ENCODE measurements around the gene ROBO1.

Gene ROBO1

DNA sequence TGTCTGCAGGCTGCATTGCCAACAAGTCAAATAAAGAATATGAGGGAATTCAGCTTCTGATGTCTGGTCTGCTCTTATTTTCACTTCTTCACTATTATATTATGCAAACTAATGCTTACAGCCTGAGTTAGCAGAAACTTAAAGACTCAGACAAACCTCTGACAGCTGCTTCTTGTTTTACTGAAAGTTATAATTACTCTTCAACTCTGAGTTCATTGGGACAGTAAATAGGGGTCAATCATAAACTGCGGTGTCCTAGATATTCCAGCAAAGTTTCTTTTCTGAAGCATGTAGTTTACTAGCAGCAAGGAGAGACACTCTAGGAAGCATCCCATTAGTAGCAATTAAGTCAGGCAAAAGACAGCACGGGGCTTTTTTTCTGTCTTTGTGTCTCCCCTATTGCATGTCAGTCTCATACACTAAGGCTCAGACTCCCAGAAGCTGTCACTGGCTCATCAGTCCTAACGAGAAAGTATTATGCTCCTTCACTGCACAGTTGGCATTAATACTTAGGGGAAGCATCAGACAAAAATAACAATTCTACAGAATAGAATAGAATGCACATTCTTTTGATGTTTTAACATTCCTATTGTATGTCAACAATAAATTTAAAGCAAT lies 1060.8 kb downstream of the ROBO1 start:
- POLR2A ChIA-PET (ENCODE audit: low non-redundant PET) = no interaction called here
- CTCF ChIA-PET = no interaction called here
- no peak overlapping the region for H3K27ac ChIP-seq

DNA sequence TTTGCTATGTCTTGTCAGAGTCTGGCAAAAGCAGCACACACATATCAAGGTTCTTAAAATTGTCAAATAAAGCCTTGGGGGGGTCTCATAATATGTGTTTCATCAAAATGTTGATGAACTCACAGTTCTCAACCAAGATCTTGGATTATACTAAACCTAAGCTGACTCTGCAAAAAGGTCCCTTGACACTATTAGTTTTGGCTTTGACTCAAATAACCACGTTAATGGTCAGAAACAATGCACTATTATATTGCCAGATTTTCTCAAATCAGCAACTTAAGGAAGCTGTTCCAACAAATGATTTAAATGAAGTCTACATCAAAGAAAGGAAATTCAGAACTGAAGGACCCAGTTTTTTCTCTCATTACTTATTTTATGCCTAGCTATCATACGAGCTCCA lies 1063.9 kb downstream of the ROBO1 start:
- ChIA-PET POLR2A (ENCODE audit: low non-redundant PET) (no interaction called here), CTCF (no interaction called here)
- H3K27ac ChIP-seq = no peak overlapping the region
- TF ChIP-seq, protein P1, sequence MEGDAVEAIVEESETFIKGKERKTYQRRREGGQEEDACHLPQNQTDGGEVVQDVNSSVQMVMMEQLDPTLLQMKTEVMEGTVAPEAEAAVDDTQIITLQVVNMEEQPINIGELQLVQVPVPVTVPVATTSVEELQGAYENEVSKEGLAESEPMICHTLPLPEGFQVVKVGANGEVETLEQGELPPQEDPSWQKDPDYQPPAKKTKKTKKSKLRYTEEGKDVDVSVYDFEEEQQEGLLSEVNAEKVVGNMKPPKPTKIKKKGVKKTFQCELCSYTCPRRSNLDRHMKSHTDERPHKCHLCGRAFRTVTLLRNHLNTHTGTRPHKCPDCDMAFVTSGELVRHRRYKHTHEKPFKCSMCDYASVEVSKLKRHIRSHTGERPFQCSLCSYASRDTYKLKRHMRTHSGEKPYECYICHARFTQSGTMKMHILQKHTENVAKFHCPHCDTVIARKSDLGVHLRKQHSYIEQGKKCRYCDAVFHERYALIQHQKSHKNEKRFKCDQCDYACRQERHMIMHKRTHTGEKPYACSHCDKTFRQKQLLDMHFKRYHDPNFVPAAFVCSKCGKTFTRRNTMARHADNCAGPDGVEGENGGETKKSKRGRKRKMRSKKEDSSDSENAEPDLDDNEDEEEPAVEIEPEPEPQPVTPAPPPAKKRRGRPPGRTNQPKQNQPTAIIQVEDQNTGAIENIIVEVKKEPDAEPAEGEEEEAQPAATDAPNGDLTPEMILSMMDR (conservative IDR thresholded peaks at IDR 0.05; ENCODE audit: low read depth) = no peak
- no peak for DNase-seq (ENCODE audit: low spot score)

More for the DNA sequence above, 1060.8 kb downstream of the ROBO1 start:
- TF ChIP-seq, protein P1 (conservative IDR thresholded peaks at IDR 0.05; ENCODE audit: low read depth) = no peak
- no peak for DNase-seq (ENCODE audit: low spot score)

DNA sequence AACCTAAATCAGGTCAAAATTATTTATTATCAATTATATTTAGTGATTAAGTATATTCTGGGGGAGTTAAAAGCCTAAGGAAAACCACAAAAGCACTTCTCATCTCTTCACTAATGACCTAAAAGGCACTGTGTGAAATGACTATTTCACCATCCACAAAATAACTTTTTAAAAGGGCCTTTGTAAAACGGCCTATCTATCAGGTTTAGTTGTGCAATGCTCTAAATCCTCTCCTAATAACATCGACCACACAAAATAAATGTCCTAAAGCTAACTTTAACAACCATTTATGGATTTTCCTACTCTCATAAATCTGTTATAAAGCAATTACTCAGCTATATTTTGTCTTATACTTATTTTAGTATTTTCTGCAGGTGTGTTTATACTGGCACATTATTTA lies 1066.3 kb downstream of the ROBO1 start:
- POLR2A ChIA-PET (ENCODE audit: low non-redundant PET) = no interaction called here
- DNase-seq (ENCODE audit: low spot score) = no peak
- CTCF ChIA-PET = no interaction called here
- TF ChIP-seq, protein P1 (conservative IDR thresholded peaks at IDR 0.05; ENCODE audit: low read depth) = no peak
- no peak overlapping the region for H3K27ac ChIP-seq

DNA sequence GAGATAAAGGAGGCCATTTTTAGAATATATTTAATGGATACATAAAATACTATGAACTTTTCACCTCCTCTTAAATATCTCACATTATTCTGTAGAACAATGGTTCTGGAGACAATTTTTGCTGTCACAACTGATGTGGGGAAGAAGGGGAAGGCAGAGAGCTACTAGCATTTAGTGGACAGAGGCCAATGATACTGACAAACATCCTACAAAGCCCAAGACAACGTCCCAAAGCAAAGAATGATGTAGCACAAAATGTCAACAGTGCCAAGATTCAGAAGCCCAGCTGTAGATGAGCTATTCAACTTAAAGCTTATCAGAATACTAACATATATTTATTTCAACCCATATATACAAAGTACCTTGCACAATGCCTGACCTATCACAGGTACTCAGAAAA lies 1069.4 kb downstream of the ROBO1 start:
- POLR2A ChIA-PET (ENCODE audit: low non-redundant PET) = no interaction called here
- H3K27ac ChIP-seq = no peak overlapping the region
- CTCF ChIA-PET = no interaction called here
- no peak for DNase-seq (ENCODE audit: low spot score)
- TF ChIP-seq, protein P1 (conservative IDR thresholded peaks at IDR 0.05; ENCODE audit: low read depth) = no peak

DNA sequence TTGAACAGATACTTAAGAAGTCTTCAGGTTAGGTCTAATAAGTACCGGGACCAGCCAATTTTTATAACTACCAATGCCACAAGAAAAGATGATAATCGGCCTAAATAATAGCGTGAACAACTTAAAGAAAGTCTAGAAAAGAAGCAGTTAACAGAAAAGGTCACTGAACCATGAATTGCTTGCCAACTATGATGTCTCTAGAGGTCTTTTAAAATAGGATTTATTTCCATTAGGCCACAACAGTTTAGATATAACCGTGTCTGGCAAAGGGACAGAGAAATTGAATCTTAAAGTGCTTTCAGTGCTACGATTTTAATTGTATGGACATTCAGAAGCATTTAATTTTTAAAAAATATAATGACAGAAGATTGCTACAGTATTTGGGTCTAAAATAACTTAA lies 1070.4 kb downstream of the ROBO1 start:
- ChIA-PET CTCF (no interaction called here), POLR2A (ENCODE audit: low non-redundant PET) (no interaction called here)
- no peak for DNase-seq (ENCODE audit: low spot score)
- H3K27ac ChIP-seq = no peak overlapping the region
- TF ChIP-seq, protein P1 (conservative IDR thresholded peaks at IDR 0.05; ENCODE audit: low read depth) = no peak

DNA sequence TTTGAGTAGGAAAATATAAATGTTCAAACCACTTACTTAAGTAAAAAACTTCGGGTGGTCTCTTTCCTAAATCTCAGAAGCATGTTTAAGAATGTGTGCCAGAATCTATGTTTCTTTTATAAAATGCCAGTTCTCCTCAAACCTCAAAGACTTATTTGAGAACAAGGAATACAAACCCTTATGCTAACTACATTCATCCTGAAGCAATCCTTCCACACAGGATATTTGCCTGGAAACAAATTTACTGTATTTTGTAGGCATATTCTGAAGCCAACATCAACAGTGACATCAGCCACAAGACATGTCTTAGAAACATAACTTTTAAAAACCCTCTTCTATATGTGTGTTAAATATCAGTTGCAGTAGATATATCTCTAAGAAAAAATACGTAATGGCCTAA lies 1077.0 kb downstream of the ROBO1 start:
- ChIA-PET CTCF (no interaction called here), POLR2A (ENCODE audit: low non-redundant PET) (no interaction called here)
- H3K27ac ChIP-seq = no peak overlapping the region
- TF ChIP-seq, protein P1 (conservative IDR thresholded peaks at IDR 0.05; ENCODE audit: low read depth) = no peak
- DNase-seq (ENCODE audit: low spot score) = no peak

Measured in RWPE1 (cell line).